Cardiac fibroblast (primary cell): ENCODE measurements around the gene NR1H2.

Source experiments
- DNase-seq, 2 donors: peaks; one replicate each; pipeline versions ENCODE4 v3.0.0 to v3.0.0-alpha.2; 2010; ENCODE audit warnings: low read depth in 2 of 2
- H3K4me3 ChIP-seq, 2 donors: replicated peaks in 1 of 2; 1 replicate in 1 of 2; 2 replicates in 1 of 2; pipeline ENCODE4 v1.5.1; 2011; ENCODE audit warnings: low read depth in 2 of 2, low read length in 2 of 2, mild to moderate bottlenecking in 2 of 2, moderate library complexity in 1 of 2
- CTCF ChIP-seq: IDR thresholded peaks from one replicate; pipeline ENCODE4 v1.5.1; 2011; ENCODE audit warnings: low read depth, mild to moderate bottlenecking, low read length, inconsistent platforms

The NR1H2 gene

GRCh38 chr19:50371914-50372475 is 4.3 kb upstream of the NR1H2 start:
- TF ChIP-seq CTCF: no peak
- no peak overlapping the region for H3K4me3 ChIP-seq
- peak in 1 of 2 donors; percentile 13 for DNase-seq

GRCh38 chr19:50377051-50377461 is 799 bp downstream of the NR1H2 start:
- TF ChIP-seq CTCF: no peak

GRCh38 chr19:50377517-50377916 is 1.3 kb downstream of the NR1H2 start:
- DNase-seq: no peak
- H3K4me3 ChIP-seq: no peak overlapping the region
- no peak for TF ChIP-seq CTCF

More at GRCh38 chr19:50377051-50377461, 799 bp downstream of the NR1H2 start:
- peak in 1 of 2 donors; percentile 16 for DNase-seq
- peak overlapping the region; percentile 29 to 42 for H3K4me3 ChIP-seq

- no peak overlapping the region for H3K4me3 ChIP-seq
- no peak for DNase-seq
- no peak for TF ChIP-seq CTCF
These were observed 2.1 kb downstream of the NR1H2 start for GRCh38 chr19:50378169-50378862.

GRCh38 chr19:50378863-50379236 is 2.6 kb downstream of the NR1H2 start:
- TF ChIP-seq CTCF: no peak
- no peak overlapping the region for H3K4me3 ChIP-seq
- no peak for DNase-seq

GRCh38 chr19:50379602-50380001 is 3.3 kb downstream of the NR1H2 start:
- no peak for DNase-seq

More at GRCh38 chr19:50379602-50380001, 3.3 kb downstream of the NR1H2 start:
- H3K4me3 ChIP-seq: no peak overlapping the region
- TF ChIP-seq CTCF: no peak
